ENCODE measurements around the gene NALCN.

- TF ChIP-seq CTCF (IDR thresholded peaks at IDR 0.05) (no peak), POLR2A (IDR thresholded peaks at IDR 0.05) (no peak)
Measured at GRCh38 chr13:101465877-101466276, 49.6 kb upstream of the NALCN start.
